ENCODE measurements around the gene HADHB.

Gene HADHB

GRCh38 chr2:26230806-26231205 is 13.9 kb upstream of the HADHB start:
- Histone ChIP-seq H3K4me3 (ENCODE audit: low read depth, low read length) (no peak overlapping the region), H2AFZ (no peak overlapping the region), H3K36me3 (ENCODE audit: control insufficient read depth, insufficient read depth, low read length) (peaks cover 3% of the 10 kb centered on the region), H3K9me3 (ENCODE audit: control insufficient read depth, low read length) (no peaks in the 10 kb centered on the region), H3K9ac (no peak overlapping the region), H3K27me3 (ENCODE audit: control insufficient read depth, insufficient read depth, low read length) (no peaks in the 10 kb centered on the region), H3K4me1 (no peaks in the 10 kb centered on the region), H3K4me2 (ENCODE audit: low read length) (no peak overlapping the region), H3K79me2 (peaks cover 17% of the 10 kb centered on the region), H3K27ac (no peak overlapping the region)
- TF ChIP-seq CTCF (IDR thresholded peaks at IDR 0.05): no peak

GRCh38 chr2:26235089-26235488 is 9.7 kb upstream of the HADHB start:
- H3K36me3 ChIP-seq (ENCODE audit: control insufficient read depth, insufficient read depth, low read length): no peaks in the 10 kb centered on the region

GRCh38 chr2:26237868-26238267 is 6.9 kb upstream of the HADHB start:
- no peaks in the 10 kb centered on the region for H3K36me3 ChIP-seq (ENCODE audit: control insufficient read depth, insufficient read depth, low read length)
- no peak overlapping the region for H3K4me3 ChIP-seq (ENCODE audit: low read depth, low read length)
- peaks cover 42% of the 10 kb centered on the region for H3K79me2 ChIP-seq
- no peaks in the 10 kb centered on the region for H3K9me3 ChIP-seq (ENCODE audit: control insufficient read depth, low read length)
- H3K27ac ChIP-seq: no peak overlapping the region
- H3K9ac ChIP-seq: no peak overlapping the region
- H3K4me2 ChIP-seq (ENCODE audit: low read length): no peak overlapping the region
- no peak for TF ChIP-seq CTCF (IDR thresholded peaks at IDR 0.05)
- peaks cover 23% of the 10 kb centered on the region for H3K4me1 ChIP-seq
- H2AFZ ChIP-seq: no peak overlapping the region
- no peaks in the 10 kb centered on the region for H3K27me3 ChIP-seq (ENCODE audit: control insufficient read depth, insufficient read depth, low read length)

More at GRCh38 chr2:26235089-26235488, 9.7 kb upstream of the HADHB start:
- H3K9me3 ChIP-seq (ENCODE audit: control insufficient read depth, low read length): no peaks in the 10 kb centered on the region
- no peak overlapping the region for H3K4me3 ChIP-seq (ENCODE audit: low read depth, low read length)
- H3K4me1 ChIP-seq: peaks cover 9% of the 10 kb centered on the region
- no peak overlapping the region for H3K4me2 ChIP-seq (ENCODE audit: low read length)
- no peak overlapping the region for H2AFZ ChIP-seq
- peak; percentile 21 for TF ChIP-seq CTCF (IDR thresholded peaks at IDR 0.05)
- H3K79me2 ChIP-seq: peaks cover 31% of the 10 kb centered on the region
- H3K27me3 ChIP-seq (ENCODE audit: control insufficient read depth, insufficient read depth, low read length): no peaks in the 10 kb centered on the region
- no peak overlapping the region for H3K27ac ChIP-seq
- H3K9ac ChIP-seq: no peak overlapping the region

- Histone ChIP-seq H3K27me3 (ENCODE audit: control insufficient read depth, insufficient read depth, low read length) (no peaks in the 10 kb centered on the region), H3K36me3 (ENCODE audit: control insufficient read depth, insufficient read depth, low read length) (no peaks in the 10 kb centered on the region), H3K9me3 (ENCODE audit: control insufficient read depth, low read length) (no peaks in the 10 kb centered on the region), H3K9ac (no peak overlapping the region), H3K27ac (no peak overlapping the region), H2AFZ (no peak overlapping the region), H3K4me2 (ENCODE audit: low read length) (no peak overlapping the region), H3K79me2 (peaks cover 42% of the 10 kb centered on the region), H3K4me1 (peaks cover 23% of the 10 kb centered on the region), H3K4me3 (ENCODE audit: low read depth, low read length) (no peak overlapping the region)
- no peak for TF ChIP-seq CTCF (IDR thresholded peaks at IDR 0.05)
Observed at GRCh38 chr2:26238311-26238958, 6.3 kb upstream of the HADHB start.

- no peak for TF ChIP-seq CTCF (IDR thresholded peaks at IDR 0.05)
- H3K4me1 ChIP-seq: peaks cover 27% of the 10 kb centered on the region
- H3K9ac ChIP-seq: no peak overlapping the region
- H3K4me2 ChIP-seq (ENCODE audit: low read length): peak overlapping the region; percentile 92
- H2AFZ ChIP-seq: no peak overlapping the region
- H3K79me2 ChIP-seq: peaks cover 52% of the 10 kb centered on the region
- peak overlapping the region; percentile 91 for H3K4me3 ChIP-seq (ENCODE audit: low read depth, low read length)
- no peaks in the 10 kb centered on the region for H3K36me3 ChIP-seq (ENCODE audit: control insufficient read depth, insufficient read depth, low read length)
- H3K27me3 ChIP-seq (ENCODE audit: control insufficient read depth, insufficient read depth, low read length): no peaks in the 10 kb centered on the region
- no peaks in the 10 kb centered on the region for H3K9me3 ChIP-seq (ENCODE audit: control insufficient read depth, low read length)
- H3K27ac ChIP-seq: no peak overlapping the region
Observed at GRCh38 chr2:26241928-26242436, 2.8 kb upstream of the HADHB start.
